Keratinocyte (primary cell): ENCODE results near the gene IFT88. TPM values are rescaled to one million over a fixed set of nuclear protein-coding genes. Genes with fewer than 3 reads are reported as not detected.

Source experiments
- DNase-seq: peaks from one replicate; pipeline ENCODE4 v3.0.0-alpha.2; 2011; ENCODE audit warnings: low read depth, missing footprints, low spot score
- FAIRE-seq: peaks from 2 replicates; lab custom pipeline; 2011; peaks lifted over from hg19 to GRCh38; lab: Jason Lieb, UNC
- H2AFZ ChIP-seq: 2 replicates; pipeline ENCODE4 v1.6.0; 2012; ENCODE audit warnings: low read length, control low read depth, inconsistent platforms; ENCODE audit not compliant: control insufficient read depth
- H3K27ac ChIP-seq: 2 replicates; pipeline ENCODE4 v1.5.1; 2011; ENCODE audit warnings: low read length; ENCODE audit not compliant: control insufficient read depth, insufficient read depth
- H3K27me3 ChIP-seq: 3 replicates; pipeline ENCODE4 v1.6.0; 2011; ENCODE audit warnings: low read length; ENCODE audit not compliant: control insufficient read depth, insufficient read depth; ENCODE audit errors: extremely low read depth
- H3K36me3 ChIP-seq, 2 experiments: 2 replicates in 1 of 2; 3 replicates in 1 of 2; pipeline ENCODE4 v1.5.1; 2011; ENCODE audit warnings: low read length in 2 of 2, mild to moderate bottlenecking in 1 of 2; ENCODE audit not compliant: control insufficient read depth in 2 of 2, insufficient read depth in 2 of 2; ENCODE audit errors: extremely low read depth in 1 of 2
- H3K4me1 ChIP-seq: 3 replicates; pipeline ENCODE4 v1.5.1; 2011; ENCODE audit warnings: low read length; ENCODE audit not compliant: control insufficient read depth, insufficient read depth; ENCODE audit errors: extremely low read depth
- H3K4me2 ChIP-seq: 3 replicates; pipeline ENCODE4 v1.6.0; 2011; ENCODE audit warnings: low read depth, low read length; ENCODE audit not compliant: control insufficient read depth, insufficient read depth; ENCODE audit errors: extremely low read depth
- H3K4me3 ChIP-seq, 3 experiments: fragments of 200-600 bp in 1 of 3; sonication (generic) in 1 of 3; 2 replicates in 2 of 3; 3 replicates in 1 of 3; pipeline ENCODE4 v1.5.1; 2011 to 2016; ENCODE audit warnings: low read length in 3 of 3, mild to moderate bottlenecking in 3 of 3, control low read depth in 2 of 3, inconsistent platforms in 1 of 3, low read depth in 1 of 3, mixed read lengths in 1 of 3, mixed run types in 1 of 3, moderate library complexity in 1 of 3; ENCODE audit not compliant: control insufficient read depth in 2 of 3, insufficient read depth in 2 of 3; ENCODE audit errors: extremely low read depth in 1 of 3
- H3K79me2 ChIP-seq: 2 replicates; pipeline ENCODE4 v1.6.0; 2012; ENCODE audit warnings: low read length; ENCODE audit not compliant: control insufficient read depth, insufficient read depth
- H3K9ac ChIP-seq: 3 replicates; pipeline ENCODE4 v1.6.0; 2011; ENCODE audit warnings: low read length; ENCODE audit not compliant: control insufficient read depth, insufficient read depth; ENCODE audit errors: extremely low read depth
- H3K9me1 ChIP-seq: 3 replicates; pipeline ENCODE4 v1.6.0; 2011; ENCODE audit warnings: low read length; ENCODE audit not compliant: control insufficient read depth, insufficient read depth; ENCODE audit errors: extremely low read depth
- H3K9me3 ChIP-seq: 2 replicates; pipeline ENCODE4 v1.5.1; 2012; ENCODE audit warnings: low read depth, low read length; ENCODE audit not compliant: control insufficient read depth
- H4K20me1 ChIP-seq: 3 replicates; pipeline ENCODE4 v1.6.0; 2011; ENCODE audit warnings: low read length; ENCODE audit not compliant: control insufficient read depth, insufficient read depth; ENCODE audit errors: extremely low read depth
- EZH2 ChIP-seq: IDR thresholded peaks from one replicate; pipeline ENCODE4 v1.6.1; 2012; ENCODE audit warnings: inconsistent platforms, mild to moderate bottlenecking, low read length, moderate library complexity
- dilution Hi-C: fragments of 300-500 bp; cut with MboI; formaldehyde crosslinking; loops from one replicate; pipeline ENCODE4 v1.7.0; 2020; ENCODE audit warnings: low sequenced_read_pairs; ENCODE audit not compliant: extremely low pct_ligation_motif_present
- polyA plus RNA-seq, 5 experiments: library from polyadenylated mRNA; depleted of rRNA in 3 of 5; stranded (reverse) in 3 of 5; stranded (forward) in 1 of 5; unstranded in 1 of 5; fragments of >200 nt; gene quantifications; 1 replicate in 1 of 5; 2 replicates in 3 of 5; 3 replicates in 1 of 5; pipeline versions ENCODE4 v1.2.1 to v1.2.3, GENCODE V29; 2011 to 2012; ENCODE audit warnings: missing spikeins in 2 of 5, low read depth in 1 of 5, low replicate concordance in 1 of 5
- TF ChIP-seq, protein P1 (sequence below), 3 experiments: IDR thresholded peaks in 1 of 3; conservative IDR thresholded peaks in 1 of 3; optimal IDR thresholded peaks in 1 of 3; 2 replicates in 2 of 3; 3 replicates in 1 of 3; pipeline versions ENCODE3 to v1.5.1; 2011; ENCODE audit warnings: low read length in 3 of 3, mild to moderate bottlenecking in 3 of 3, moderate library complexity in 2 of 3, control low read depth in 1 of 3, inconsistent platforms in 1 of 3; ENCODE audit not compliant: insufficient read depth in 2 of 3; ENCODE audit errors: extremely low read depth in 1 of 3

The IFT88 gene
- polyA plus RNA-seq, 1 donor (not counting 4 experiments of a cell fraction or from before 2014, with no cell fraction given): 9.5 TPM

DNA sequence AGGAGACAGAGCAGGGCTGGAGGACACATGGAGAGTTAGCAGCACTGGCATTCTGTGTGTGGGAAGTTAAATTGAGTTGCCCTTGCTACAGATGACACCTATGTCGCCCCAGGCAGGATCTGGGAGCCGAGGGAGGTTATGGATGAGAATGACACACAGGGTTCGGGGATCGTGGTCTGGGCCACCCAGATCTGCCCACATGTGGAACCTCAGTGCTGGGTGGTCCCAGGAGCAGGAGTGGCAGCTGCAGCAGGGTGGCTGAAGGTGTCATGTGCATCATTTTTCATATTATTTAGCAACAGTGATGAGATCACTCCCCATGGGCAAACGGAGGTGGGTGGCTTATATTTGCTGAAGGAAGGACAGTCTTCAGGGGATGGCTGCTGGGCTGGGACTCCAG, 139.7 kb downstream of the IFT88 start:
- dilution Hi-C loops: no loop called here
- TF ChIP-seq EZH2: no peak
- TF ChIP-seq, protein P1, sequence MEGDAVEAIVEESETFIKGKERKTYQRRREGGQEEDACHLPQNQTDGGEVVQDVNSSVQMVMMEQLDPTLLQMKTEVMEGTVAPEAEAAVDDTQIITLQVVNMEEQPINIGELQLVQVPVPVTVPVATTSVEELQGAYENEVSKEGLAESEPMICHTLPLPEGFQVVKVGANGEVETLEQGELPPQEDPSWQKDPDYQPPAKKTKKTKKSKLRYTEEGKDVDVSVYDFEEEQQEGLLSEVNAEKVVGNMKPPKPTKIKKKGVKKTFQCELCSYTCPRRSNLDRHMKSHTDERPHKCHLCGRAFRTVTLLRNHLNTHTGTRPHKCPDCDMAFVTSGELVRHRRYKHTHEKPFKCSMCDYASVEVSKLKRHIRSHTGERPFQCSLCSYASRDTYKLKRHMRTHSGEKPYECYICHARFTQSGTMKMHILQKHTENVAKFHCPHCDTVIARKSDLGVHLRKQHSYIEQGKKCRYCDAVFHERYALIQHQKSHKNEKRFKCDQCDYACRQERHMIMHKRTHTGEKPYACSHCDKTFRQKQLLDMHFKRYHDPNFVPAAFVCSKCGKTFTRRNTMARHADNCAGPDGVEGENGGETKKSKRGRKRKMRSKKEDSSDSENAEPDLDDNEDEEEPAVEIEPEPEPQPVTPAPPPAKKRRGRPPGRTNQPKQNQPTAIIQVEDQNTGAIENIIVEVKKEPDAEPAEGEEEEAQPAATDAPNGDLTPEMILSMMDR (optimal IDR thresholded peaks at IDR 0.05 in 1 of 3, IDR thresholded peaks at IDR 0.05 in 1 of 3, conservative IDR thresholded peaks at IDR 0.05 in 1 of 3; ENCODE audit: extremely low read depth in 1 of 3, insufficient read depth in 2 of 3, low read length in 3 of 3): no peak

DNA sequence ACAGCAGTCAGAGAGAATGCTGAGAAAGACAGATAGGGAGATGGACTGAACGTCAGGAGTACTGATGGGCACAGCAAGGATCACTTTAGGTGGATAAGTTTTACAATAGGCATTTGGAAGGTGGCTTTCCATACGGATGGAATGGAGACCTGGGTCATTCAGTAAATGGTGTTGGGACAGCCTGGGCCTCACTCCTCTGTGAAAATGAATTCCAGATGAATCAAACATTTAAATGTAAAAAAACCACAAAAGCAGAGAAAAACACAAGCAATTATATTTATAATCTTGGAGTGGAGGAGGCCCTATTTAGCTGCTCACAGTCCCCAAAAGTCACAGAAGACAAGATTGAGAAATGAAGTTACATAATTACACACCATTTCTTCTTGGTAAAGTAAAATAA, 141.3 kb downstream of the IFT88 start:
- Histone ChIP-seq H2AFZ (no peak overlapping the region), H3K36me3 (no peaks in the 10 kb centered on the region), H3K9me1 (no peaks in the 10 kb centered on the region), H4K20me1 (no peaks in the 10 kb centered on the region), H3K4me3 (no peak overlapping the region), H3K4me1 (no peaks in the 10 kb centered on the region), H3K9ac (no peak overlapping the region), H3K27ac (no peak overlapping the region), H3K79me2 (no peaks in the 10 kb centered on the region), H3K27me3 (peaks cover 2% of the 10 kb centered on the region), H3K9me3 (no peaks in the 10 kb centered on the region), H3K4me2 (no peak overlapping the region)
- FAIRE-seq (no peak), DNase-seq (no peak)
- dilution Hi-C loops: no loop called here
- TF ChIP-seq EZH2: no peak
- TF ChIP-seq, protein P1 (optimal IDR thresholded peaks at IDR 0.05 in 1 of 3, IDR thresholded peaks at IDR 0.05 in 1 of 3, conservative IDR thresholded peaks at IDR 0.05 in 1 of 3; ENCODE audit: extremely low read depth in 1 of 3, insufficient read depth in 2 of 3, low read length in 3 of 3): no peak

More for the DNA sequence above, 139.7 kb downstream of the IFT88 start:
- Histone ChIP-seq H3K79me2 (no peaks in the 10 kb centered on the region), H3K36me3 (no peaks in the 10 kb centered on the region), H3K27me3 (peaks cover 7% of the 10 kb centered on the region), H3K4me1 (no peaks in the 10 kb centered on the region), H3K9me3 (no peaks in the 10 kb centered on the region), H3K9me1 (no peaks in the 10 kb centered on the region), H3K9ac (no peak overlapping the region), H3K4me2 (no peak overlapping the region), H3K4me3 (no peak overlapping the region), H3K27ac (no peak overlapping the region), H4K20me1 (no peaks in the 10 kb centered on the region), H2AFZ (no peak overlapping the region)
- FAIRE-seq (no peak), DNase-seq (no peak)
